GM12878 (cell line): ENCODE results near the gene KRT4. TPM values are rescaled to one million over a fixed set of nuclear protein-coding genes. Genes with fewer than 3 reads are reported as not detected.

ENCODE experiments used
- CEBPZ ChIP-seq: fragments of 150-350 bp; IDR thresholded peaks from 2 replicates; pipeline ENCODE4 v1.6.1; 2016; ENCODE audit warnings: low read depth, low read length
- IRF4 ChIP-seq: IDR thresholded peaks from 2 replicates; pipeline ENCODE4 v1.6.1; 2011; ENCODE audit warnings: low read depth, low read length
- MLLT1 ChIP-seq: fragments of 450-650 bp; IDR thresholded peaks from 2 replicates; pipeline ENCODE4 v1.6.1; 2016; ENCODE audit warnings: mild to moderate bottlenecking
- NFIC ChIP-seq: IDR thresholded peaks from 2 replicates; pipeline ENCODE4 v1.6.1; 2012; ENCODE audit warnings: low read depth, mild to moderate bottlenecking, inconsistent platforms, low read length, moderate library complexity
- ZBTB33 ChIP-seq: fragments of 450-650 bp; IDR thresholded peaks from 2 replicates; pipeline ENCODE4 v1.6.1; 2017; ENCODE audit warnings: mild to moderate bottlenecking
- polyA plus RNA-seq, 11 experiments: library from polyadenylated mRNA; depleted of rRNA in 4 of 11; unstranded in 6 of 11; stranded (reverse) in 5 of 11; fragments of >200 nt; fragmentation: Nextera tagmentation in 4 of 11; fragmentation: Illumina TruSeq in 1 of 11; extraction: Ambion mirVana in 4 of 11; extraction: Trizol in 1 of 11; gene quantifications; 1 replicate in 1 of 11; 2 replicates in 10 of 11; pipeline versions ENCODE4 v1.2.1 to v1.2.3, GENCODE V29; 2011 to 2016; ENCODE audit warnings: inconsistent platforms in 2 of 11, missing spikeins in 2 of 11, low read depth in 1 of 11
- total RNA-seq, 4 experiments: library from RNA; depleted of rRNA in 3 of 4; stranded (reverse); fragments of >200 nt in 3 of 4; fragmentation: Illumina TruSeq in 1 of 4; extraction: Trizol in 1 of 4; gene quantifications; 2 replicates each; pipeline versions ENCODE4 v1.2.1 to v1.2.3, GENCODE V29; 2013 to 2021

KRT4 gene
- total and polyA plus RNA-seq, 10 of the 15 experiments (the other 5 are each of a cell fraction or from before 2014, with no cell fraction given): not detected

GRCh38 chr12:52808573-52809160 is 5.2 kb downstream of the KRT4 start (continued):
- no peak for TF ChIP-seq CEBPZ
- no peak for TF ChIP-seq IRF4
- TF ChIP-seq ZBTB33: no peak
- no peak for TF ChIP-seq NFIC
- TF ChIP-seq MLLT1: no peak
